Mesenchymal stem cell (in vitro differentiated cells and primary cell): ENCODE data around the gene PDE1A.
A peak's percentile ranks its signal among the peaks of the same experiment; 100 is the strongest.
"Not testable (repeated sequence)": the region's sequence is repeated elsewhere in the genome, so short reads cannot be mapped to it uniquely, and the experiment has no call there.

Experiments used
- DNase-seq: peaks from one replicate; pipeline ENCODE4 v3.0.0-alpha.2; 2013
- H2AFZ ChIP-seq: one replicate; pipeline ENCODE4 v1.6.1; 2013; ENCODE audit warnings: low read depth, mild to moderate bottlenecking, control low read depth, inconsistent platforms, low read length, moderate library complexity
- H2AK5ac ChIP-seq: 2 replicates; pipeline ENCODE4 v1.6.1; 2013; ENCODE audit warnings: low read length, moderate library complexity, mild to moderate bottlenecking, inconsistent platforms; ENCODE audit not compliant: severe bottlenecking
- H2BK120ac ChIP-seq: one replicate; pipeline ENCODE4 v1.6.1; 2013; ENCODE audit warnings: low read depth, mild to moderate bottlenecking, inconsistent platforms, low read length, moderate library complexity
- H2BK12ac ChIP-seq, 2 experiments: one replicate each; pipeline ENCODE4 v1.6.1; 2013; ENCODE audit warnings: inconsistent platforms in 2 of 2, low read length in 2 of 2, mild to moderate bottlenecking in 2 of 2, moderate library complexity in 2 of 2, control low read depth in 1 of 2
- H2BK15ac ChIP-seq: one replicate; pipeline ENCODE4 v1.6.1; 2013; ENCODE audit warnings: mild to moderate bottlenecking, low read depth, inconsistent platforms; ENCODE audit not compliant: poor library complexity, severe bottlenecking
- H2BK5ac ChIP-seq: 2 replicates; pipeline ENCODE4 v1.6.1; 2013; ENCODE audit warnings: low read depth, mild to moderate bottlenecking, low read length, control low read depth, inconsistent platforms; ENCODE audit not compliant: poor library complexity, severe bottlenecking
- H3K14ac ChIP-seq, 2 experiments: one replicate each; pipeline ENCODE4 v1.6.1; 2013; ENCODE audit warnings: inconsistent platforms in 2 of 2, low read length in 2 of 2, control low read depth in 1 of 2, mild to moderate bottlenecking in 1 of 2, moderate library complexity in 1 of 2
- H3K18ac ChIP-seq, 2 experiments: one replicate each; pipeline ENCODE4 v1.6.1; 2013; ENCODE audit warnings: inconsistent platforms in 2 of 2, low read length in 2 of 2, control low read depth in 1 of 2, low read depth in 1 of 2, mild to moderate bottlenecking in 1 of 2
- H3K23ac ChIP-seq, 2 experiments: one replicate each; pipeline ENCODE4 v1.6.1; 2013; ENCODE audit warnings: inconsistent platforms in 2 of 2, low read length in 2 of 2, mild to moderate bottlenecking in 2 of 2, moderate library complexity in 2 of 2, control low read depth in 1 of 2
- H3K27ac ChIP-seq: 2 replicates; pipeline ENCODE4 v1.5.1; 2013; ENCODE audit warnings: mild to moderate bottlenecking, moderate library complexity, low read length, control low read depth, inconsistent platforms; ENCODE audit not compliant: poor library complexity, severe bottlenecking
- H3K27me3 ChIP-seq, 2 experiments: 2 replicates each; pipeline versions ENCODE4 v1.6.1 to v1.7.0; 2013; ENCODE audit warnings: low read length in 2 of 2, mild to moderate bottlenecking in 2 of 2, moderate library complexity in 2 of 2, control low read depth in 1 of 2, inconsistent platforms in 1 of 2; ENCODE audit not compliant: control insufficient read depth in 1 of 2, insufficient read depth in 1 of 2
- H3K36me3 ChIP-seq, 2 experiments: 2 replicates each; pipeline versions ENCODE4 v1.6.1 to v1.7.0; 2013; ENCODE audit warnings: low read length in 2 of 2, control low read depth in 1 of 2, inconsistent platforms in 1 of 2, low read depth in 1 of 2, mild to moderate bottlenecking in 1 of 2; ENCODE audit not compliant: insufficient read depth in 2 of 2, control insufficient read depth in 1 of 2
- H3K4ac ChIP-seq, 2 experiments: one replicate each; pipeline ENCODE4 v1.6.1; 2013; ENCODE audit warnings: inconsistent platforms in 2 of 2, low read length in 2 of 2, mild to moderate bottlenecking in 2 of 2, moderate library complexity in 2 of 2, control low read depth in 1 of 2, low read depth in 1 of 2
- H3K4me1 ChIP-seq: 2 replicates; pipeline ENCODE4 v1.6.1; 2013; ENCODE audit warnings: low read depth, low read length, control low read depth; ENCODE audit not compliant: control insufficient read depth, insufficient read depth
- H3K4me2 ChIP-seq: 2 replicates; pipeline ENCODE4 v1.6.1; 2013; ENCODE audit warnings: low read length, mild to moderate bottlenecking, inconsistent platforms; ENCODE audit not compliant: poor library complexity, severe bottlenecking
- H3K4me3 ChIP-seq, 2 experiments: 2 replicates each; pipeline versions ENCODE4 v1.5.1 to v1.7.0; 2013; ENCODE audit warnings: low read length in 2 of 2, mild to moderate bottlenecking in 2 of 2, control low read depth in 1 of 2, low read depth in 1 of 2; ENCODE audit not compliant: insufficient read depth in 1 of 2
- H3K79me1 ChIP-seq: replicated peaks from 2 replicates; pipeline ENCODE4 v1.6.1; 2013; ENCODE audit warnings: mild to moderate bottlenecking, control low read depth, low read length, inconsistent platforms; ENCODE audit not compliant: poor library complexity, severe bottlenecking
- H3K9ac ChIP-seq: 2 replicates; pipeline ENCODE4 v1.7.0; 2013; ENCODE audit warnings: mild to moderate bottlenecking, low read length, moderate library complexity
- H3K9me3 ChIP-seq: 2 replicates; pipeline ENCODE4 v1.7.0; 2013; ENCODE audit warnings: mild to moderate bottlenecking, low read length; ENCODE audit not compliant: control insufficient read depth
- H4K8ac ChIP-seq: one replicate; pipeline ENCODE4 v1.6.1; 2013; ENCODE audit warnings: inconsistent platforms, mild to moderate bottlenecking, low read length, moderate library complexity
- H4K91ac ChIP-seq: one replicate; pipeline ENCODE4 v1.6.1; 2013; ENCODE audit warnings: mild to moderate bottlenecking, low read length, inconsistent platforms
- WGBS: methylation state at CpG from one replicate; pipeline ENCODE4 v1.1.7; 2013; ENCODE audit warnings: mixed read lengths; 5-methylcytosine and 5-hydroxymethylcytosine counted together

PDE1A gene

GRCh38 chr2:182391443-182391842 is 35.4 kb downstream of the PDE1A start:
- H2BK12ac ChIP-seq = no peak overlapping the region
- no peak overlapping the region for H3K18ac ChIP-seq
- H3K79me1 ChIP-seq = no peaks in the 10 kb centered on the region
- no peak overlapping the region for H2BK5ac ChIP-seq
- DNase-seq = no peak
- H2AFZ ChIP-seq = no peak overlapping the region
- H3K23ac ChIP-seq = no peak overlapping the region
- H3K9me3 ChIP-seq = peaks cover 6% of the 10 kb centered on the region
- H2BK15ac ChIP-seq = no peak overlapping the region
- H3K4me3 ChIP-seq = no peak overlapping the region
- H3K27me3 ChIP-seq = no peaks in the 10 kb centered on the region
- no peaks in the 10 kb centered on the region for H3K4me1 ChIP-seq
- H2AK5ac ChIP-seq = no peak overlapping the region
- 100% methylated on average over 1 of the region's 2 CpGs for WGBS
- no peak overlapping the region for H3K9ac ChIP-seq
- H2BK120ac ChIP-seq = no peak overlapping the region
- no peak overlapping the region for H3K4me2 ChIP-seq
- H4K91ac ChIP-seq = no peak overlapping the region
- H3K36me3 ChIP-seq = no peaks in the 10 kb centered on the region
- H3K14ac ChIP-seq = no peak overlapping the region
- no peak overlapping the region for H3K27ac ChIP-seq
- H3K4ac ChIP-seq = no peak overlapping the region
- no peak overlapping the region for H4K8ac ChIP-seq

- H3K4me3 ChIP-seq, H3K79me1 ChIP-seq, H3K18ac ChIP-seq, H3K27me3 ChIP-seq, H3K4me1 ChIP-seq, H3K4me2 ChIP-seq, H2AK5ac ChIP-seq, H3K9ac ChIP-seq, H2BK15ac ChIP-seq, H3K36me3 ChIP-seq, DNase-seq, H2BK5ac ChIP-seq, H2BK120ac ChIP-seq, H3K23ac ChIP-seq, H4K8ac ChIP-seq, H3K14ac ChIP-seq, H3K27ac ChIP-seq, H2BK12ac ChIP-seq, H3K4ac ChIP-seq, H2AFZ ChIP-seq, H4K91ac ChIP-seq: not testable (repeated sequence)
- peaks cover 24% of the 10 kb centered on the region for H3K9me3 ChIP-seq
- 98% methylated on average over 39 of the region's 42 CpGs for WGBS
Measured at GRCh38 chr2:182386267-182386880, 40.5 kb downstream of the PDE1A start.

- Histone ChIP-seq H3K23ac (no peak overlapping the region), H3K4me3 (no peak overlapping the region)
Measured at GRCh38 chr2:182384860-182385259, 42.0 kb downstream of the PDE1A start.

GRCh38 chr2:182381225-182381624 is 45.6 kb downstream of the PDE1A start:
- H2AK5ac ChIP-seq = no peak overlapping the region
- WGBS = 93% methylated on average over 8 of the region's 8 CpGs
- no peak for DNase-seq
- H2BK5ac ChIP-seq = no peak overlapping the region
- H3K79me1 ChIP-seq = no peaks in the 10 kb centered on the region
- H2AFZ ChIP-seq = no peak overlapping the region
- H2BK12ac ChIP-seq = peak overlapping the region in 1 of 2 experiments; percentile 3
- H3K9me3 ChIP-seq = peaks cover 30% of the 10 kb centered on the region
- no peak overlapping the region for H3K18ac ChIP-seq
- H3K27me3 ChIP-seq = no peaks in the 10 kb centered on the region
- no peak overlapping the region for H2BK120ac ChIP-seq
- H2BK15ac ChIP-seq = no peak overlapping the region
- no peak overlapping the region for H3K4me2 ChIP-seq
- no peak overlapping the region for H3K27ac ChIP-seq
- no peak overlapping the region for H4K8ac ChIP-seq
- no peak overlapping the region for H3K23ac ChIP-seq
- no peak overlapping the region for H3K4ac ChIP-seq
- no peaks in the 10 kb centered on the region for H3K4me1 ChIP-seq
- H3K14ac ChIP-seq = no peak overlapping the region
- H3K36me3 ChIP-seq = peaks cover 0 to 9% of the 10 kb centered on the region in 2 experiments
- H3K4me3 ChIP-seq = no peak overlapping the region
- H4K91ac ChIP-seq = no peak overlapping the region
- H3K9ac ChIP-seq = no peak overlapping the region

More at GRCh38 chr2:182384860-182385259, 42.0 kb downstream of the PDE1A start:
- Histone ChIP-seq H3K27me3 (no peaks in the 10 kb centered on the region), H2BK12ac (no peak overlapping the region), H3K14ac (no peak overlapping the region), H3K27ac (no peak overlapping the region), H3K9ac (no peak overlapping the region), H3K4ac (no peak overlapping the region), H2AFZ (no peak overlapping the region), H3K4me2 (no peak overlapping the region), H2AK5ac (no peak overlapping the region), H4K91ac (no peak overlapping the region), H3K9me3 (peaks cover 24% of the 10 kb centered on the region), H3K4me1 (no peaks in the 10 kb centered on the region), H4K8ac (no peak overlapping the region), H2BK120ac (no peak overlapping the region), H3K36me3 (no peaks in the 10 kb centered on the region), H2BK15ac (no peak overlapping the region), H3K18ac (no peak overlapping the region), H2BK5ac (no peak overlapping the region), H3K79me1 (no peaks in the 10 kb centered on the region)
- no peak for DNase-seq
